Measurements from ENCODE around the gene NTRK3. TPM values are rescaled to one million over a fixed set of nuclear protein-coding genes. Genes with fewer than 3 reads are reported as not detected.

Gene NTRK3
- total RNA-seq, 1 donor from 2014 or later, result 0.37 TPM

DNA sequence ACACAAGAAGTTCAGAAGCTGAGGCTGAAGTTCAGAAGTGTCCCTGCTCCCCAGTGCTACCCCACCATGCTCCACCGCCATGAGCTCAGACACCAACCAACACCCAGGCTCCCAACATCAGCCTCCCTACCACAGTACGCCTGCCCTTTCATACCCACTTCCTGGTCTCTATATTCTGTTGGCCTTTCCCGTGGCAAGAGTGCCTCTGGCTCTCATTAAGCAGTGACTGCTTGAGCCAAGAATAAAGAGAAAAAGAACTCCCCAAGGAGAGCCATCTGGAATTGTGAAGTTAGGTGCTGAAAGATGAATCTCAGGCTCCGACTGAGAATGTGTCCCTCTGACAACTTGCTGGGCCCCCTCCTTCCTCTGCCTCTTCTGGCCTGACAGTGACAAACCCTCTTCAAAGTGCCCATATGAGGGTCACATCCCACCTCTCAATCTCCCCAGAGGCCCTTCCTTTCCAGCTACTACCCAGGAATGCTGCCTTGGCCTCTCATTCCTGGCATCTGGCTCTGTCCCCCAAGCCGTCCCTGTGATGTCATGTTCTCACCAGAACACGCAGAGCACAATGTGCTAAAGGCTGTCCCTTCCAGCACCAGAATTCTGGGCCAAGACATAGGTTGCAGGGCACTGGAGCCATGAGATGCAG is 306.8 kb downstream of the NTRK3 start:
- Mint-ChIP-seq H3K9me3 (no peaks in the 10 kb centered on the region), H3K4me1 (no peaks in the 10 kb centered on the region), H3K27me3 (no peaks in the 10 kb centered on the region), H3K27ac (no peak overlapping the region), H3K4me3 (no peak overlapping the region), H3K36me3 (ENCODE audit: low read depth) (no peaks in the 10 kb centered on the region)
- DNase-seq, result no peak
- intact Hi-C loops (cut with micrococcal nuclease), result no loop called here

DNA sequence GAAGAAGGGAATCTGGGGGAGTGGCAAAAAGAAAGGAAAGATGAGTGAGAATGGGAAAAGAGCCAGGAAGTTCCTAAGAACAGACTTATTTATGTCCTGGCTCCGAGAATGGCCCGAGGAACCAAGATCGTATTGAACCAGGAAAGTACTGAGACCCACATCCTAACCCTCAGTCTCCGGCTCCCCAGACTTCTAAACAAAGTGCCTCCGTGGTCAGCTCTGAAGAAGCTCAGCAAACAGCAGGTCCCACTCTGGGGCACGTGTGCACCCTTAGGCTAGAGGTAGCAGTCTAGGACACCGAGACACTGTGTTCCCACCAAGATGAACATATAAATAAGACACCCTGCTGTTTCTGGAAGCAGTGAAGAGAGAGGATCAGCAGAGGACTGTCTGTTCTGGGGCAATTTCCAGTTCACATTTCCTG is 307.4 kb downstream of the NTRK3 start:
- DNase-seq, result no peak
- H3K4me3 Mint-ChIP-seq, result no peak overlapping the region

DNA sequence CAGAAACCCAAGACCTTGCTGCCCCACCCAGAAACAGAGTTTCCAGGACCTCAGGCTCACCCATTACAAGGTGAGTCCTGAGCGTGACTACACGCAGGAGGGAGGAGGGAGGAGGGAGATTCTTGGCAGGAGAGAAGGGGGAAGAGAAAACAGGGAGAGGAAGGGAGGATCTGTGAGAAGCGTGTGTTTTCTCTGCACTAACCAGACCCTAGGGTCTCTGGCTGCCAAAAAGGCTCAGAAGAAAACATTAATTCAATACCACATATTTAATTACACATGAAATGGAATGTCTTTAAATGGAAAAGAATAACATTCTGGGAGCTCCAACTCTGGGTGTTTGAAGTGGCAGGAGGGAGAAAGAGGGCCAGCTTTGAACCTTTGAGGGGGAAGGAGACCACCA is 309.0 kb downstream of the NTRK3 start:
- H3K27ac Mint-ChIP-seq, result no peak overlapping the region
- no peaks in the 10 kb centered on the region for H3K27me3 Mint-ChIP-seq
- no peak for DNase-seq
- no peak overlapping the region for H3K4me3 Mint-ChIP-seq
- H3K4me1 Mint-ChIP-seq, result no peaks in the 10 kb centered on the region
- intact Hi-C loops (cut with micrococcal nuclease), result no loop called here
- no peaks in the 10 kb centered on the region for H3K36me3 Mint-ChIP-seq (ENCODE audit: low read depth)
- no peaks in the 10 kb centered on the region for H3K9me3 Mint-ChIP-seq

More for the DNA sequence above, 307.4 kb downstream of the NTRK3 start:
- H3K4me1 Mint-ChIP-seq, result no peaks in the 10 kb centered on the region
- H3K27me3 Mint-ChIP-seq, result no peaks in the 10 kb centered on the region
- no peaks in the 10 kb centered on the region for H3K36me3 Mint-ChIP-seq (ENCODE audit: low read depth)
- intact Hi-C loops (cut with micrococcal nuclease), result no loop called here
- no peaks in the 10 kb centered on the region for H3K9me3 Mint-ChIP-seq
- no peak overlapping the region for H3K27ac Mint-ChIP-seq

DNA sequence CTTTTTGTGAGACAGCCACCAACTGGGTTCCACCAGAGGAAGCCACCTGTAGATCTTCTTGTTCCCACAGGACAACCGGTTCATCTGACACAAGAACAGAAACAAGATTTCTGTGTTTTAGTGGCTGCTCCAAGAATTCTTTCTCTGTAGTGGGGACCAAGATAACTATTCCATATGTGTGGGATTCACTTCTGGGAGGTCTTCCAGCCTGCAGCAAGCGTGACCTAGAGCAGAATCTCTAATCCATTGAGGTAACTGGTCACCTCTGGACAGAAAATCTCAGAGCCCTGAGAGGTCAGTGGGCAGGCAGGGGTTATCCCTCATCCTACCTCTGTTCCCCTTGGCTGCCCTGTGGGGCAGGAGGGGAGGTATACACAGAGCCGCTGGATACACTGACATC is 311.3 kb downstream of the NTRK3 start:
- intact Hi-C loops (cut with micrococcal nuclease), result no loop called here
- Mint-ChIP-seq H3K36me3 (ENCODE audit: low read depth) (no peaks in the 10 kb centered on the region), H3K4me3 (no peak overlapping the region)

DNA sequence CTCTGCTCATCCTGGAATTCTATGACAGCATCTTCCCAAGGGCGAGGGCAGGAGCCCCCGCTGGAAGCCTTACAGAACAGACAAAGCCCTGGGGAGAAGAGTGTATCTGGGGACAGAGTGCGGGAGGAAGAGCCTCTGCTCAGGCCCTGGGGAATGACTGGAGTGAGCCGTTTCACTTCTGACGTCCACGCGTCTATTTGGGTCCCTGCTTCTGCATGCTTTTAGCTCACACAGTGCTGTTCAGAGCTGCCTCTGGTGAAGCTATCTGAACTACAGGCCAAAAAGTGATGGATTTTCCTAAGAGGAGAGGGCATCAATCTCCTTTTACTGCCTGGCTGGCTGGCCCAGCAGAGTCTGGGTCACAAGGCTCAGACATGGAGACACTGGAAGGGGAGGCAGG is 311.8 kb downstream of the NTRK3 start:
- Mint-ChIP-seq H3K36me3 (ENCODE audit: low read depth) (no peaks in the 10 kb centered on the region), H3K4me3 (no peak overlapping the region), H3K27me3 (no peaks in the 10 kb centered on the region), H3K9me3 (no peaks in the 10 kb centered on the region), H3K4me1 (no peaks in the 10 kb centered on the region), H3K27ac (no peak overlapping the region)
- intact Hi-C loops (cut with micrococcal nuclease), result no loop called here
- DNase-seq, result no peak

More for the DNA sequence above, 311.3 kb downstream of the NTRK3 start:
- Mint-ChIP-seq H3K9me3 (no peaks in the 10 kb centered on the region), H3K27ac (no peak overlapping the region), H3K4me1 (no peaks in the 10 kb centered on the region), H3K27me3 (no peaks in the 10 kb centered on the region)
- no peak for DNase-seq

DNA sequence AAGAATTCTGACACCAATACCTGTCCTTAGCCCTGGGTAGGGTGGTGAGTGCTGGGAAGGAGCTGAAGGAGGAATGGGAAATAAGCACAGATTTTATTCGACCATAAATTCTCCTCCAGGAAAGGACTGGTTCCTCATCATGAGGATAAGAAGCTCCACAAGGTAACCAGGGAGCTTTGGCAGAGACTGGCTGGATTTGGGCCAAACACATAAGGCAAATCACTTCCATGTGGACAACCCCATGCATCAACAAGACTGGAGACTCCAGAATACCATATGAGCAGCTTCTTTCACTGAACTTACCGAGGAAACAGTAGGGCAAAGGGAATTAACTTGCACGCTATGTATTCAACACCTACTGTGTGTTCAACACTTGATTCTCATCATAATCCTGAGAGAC is 312.5 kb downstream of the NTRK3 start:
- intact Hi-C loops (cut with micrococcal nuclease), result no loop called here
- DNase-seq, result no peak
- Mint-ChIP-seq H3K4me3 (no peak overlapping the region), H3K27me3 (no peaks in the 10 kb centered on the region), H3K4me1 (no peaks in the 10 kb centered on the region), H3K27ac (no peak overlapping the region), H3K36me3 (ENCODE audit: low read depth) (no peaks in the 10 kb centered on the region), H3K9me3 (no peaks in the 10 kb centered on the region)

DNA sequence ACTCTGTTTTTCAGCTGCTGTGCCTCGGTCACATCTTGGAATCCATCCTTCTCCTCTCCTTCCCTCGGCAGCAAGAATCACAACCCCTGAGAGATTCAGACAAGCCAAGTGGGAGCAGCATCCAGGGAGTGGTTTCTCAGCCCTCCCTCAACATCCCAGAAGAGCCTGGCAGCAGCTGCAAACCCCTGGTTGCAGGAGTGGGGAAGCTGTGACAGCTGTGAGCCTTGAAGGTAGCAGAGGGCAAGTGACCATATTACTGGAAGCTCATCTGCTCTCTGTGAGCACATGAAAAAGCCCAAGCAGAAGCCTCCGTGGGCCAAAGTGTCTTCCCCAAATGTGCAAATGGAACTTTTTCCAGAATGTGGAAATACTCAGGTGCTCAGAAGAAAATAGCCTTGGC is 312.9 kb downstream of the NTRK3 start:
- no peaks in the 10 kb centered on the region for H3K4me1 Mint-ChIP-seq
- intact Hi-C loops (cut with micrococcal nuclease), result no loop called here
- H3K4me3 Mint-ChIP-seq, result no peak overlapping the region
- H3K27me3 Mint-ChIP-seq, result no peaks in the 10 kb centered on the region
- H3K9me3 Mint-ChIP-seq, result no peaks in the 10 kb centered on the region
- DNase-seq, result no peak
- no peaks in the 10 kb centered on the region for H3K36me3 Mint-ChIP-seq (ENCODE audit: low read depth)
- H3K27ac Mint-ChIP-seq, result no peak overlapping the region

DNA sequence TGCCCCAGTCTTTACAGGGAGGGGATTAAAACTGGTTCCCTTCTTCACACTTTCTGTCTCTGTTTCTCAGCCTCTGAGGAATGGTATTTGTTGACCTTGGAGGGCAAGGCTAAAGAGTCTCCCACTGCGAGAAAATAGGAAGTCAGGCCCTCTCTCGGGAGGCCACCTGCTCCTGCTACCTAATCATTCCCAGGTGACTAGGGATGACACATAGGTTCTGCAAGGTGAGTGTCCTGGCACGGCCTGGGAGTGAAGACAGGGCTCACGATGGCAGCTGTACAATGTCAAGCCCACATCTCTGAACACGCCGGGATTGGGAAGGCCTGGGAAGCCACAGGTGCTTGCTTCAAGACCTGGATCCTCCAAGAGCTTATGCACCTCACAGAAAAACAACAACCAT is 314.2 kb downstream of the NTRK3 start:
- Mint-ChIP-seq H3K27ac (no peak overlapping the region), H3K4me3 (no peak overlapping the region), H3K4me1 (no peaks in the 10 kb centered on the region), H3K9me3 (no peaks in the 10 kb centered on the region), H3K27me3 (no peaks in the 10 kb centered on the region), H3K36me3 (ENCODE audit: low read depth) (no peaks in the 10 kb centered on the region)
- no peak for DNase-seq
- intact Hi-C loops (cut with micrococcal nuclease), result no loop called here

DNA sequence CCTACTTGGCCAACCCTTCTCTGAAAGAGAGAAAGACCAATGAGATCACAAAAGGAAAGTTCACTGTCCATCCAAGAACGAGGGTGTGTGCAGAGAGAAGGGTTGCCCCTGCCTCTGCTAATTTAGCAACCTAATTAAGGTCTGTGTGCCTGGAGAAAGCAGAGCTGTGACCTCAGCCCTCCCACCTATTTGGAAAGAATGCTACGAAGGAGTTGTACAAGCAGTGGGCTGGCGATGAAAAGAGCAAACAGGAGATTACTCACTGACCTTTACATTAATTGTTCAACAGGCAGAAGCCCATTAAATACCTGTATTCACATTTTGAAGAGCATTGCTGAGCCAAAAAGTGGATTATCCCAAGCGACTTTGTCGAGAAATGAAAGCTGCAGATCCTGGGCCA is 314.9 kb downstream of the NTRK3 start:
- Mint-ChIP-seq H3K27ac (no peak overlapping the region), H3K4me3 (no peak overlapping the region), H3K27me3 (no peaks in the 10 kb centered on the region), H3K4me1 (no peaks in the 10 kb centered on the region), H3K9me3 (no peaks in the 10 kb centered on the region), H3K36me3 (ENCODE audit: low read depth) (no peaks in the 10 kb centered on the region)
- intact Hi-C loops (cut with micrococcal nuclease), result no loop called here
- no peak for DNase-seq

DNA sequence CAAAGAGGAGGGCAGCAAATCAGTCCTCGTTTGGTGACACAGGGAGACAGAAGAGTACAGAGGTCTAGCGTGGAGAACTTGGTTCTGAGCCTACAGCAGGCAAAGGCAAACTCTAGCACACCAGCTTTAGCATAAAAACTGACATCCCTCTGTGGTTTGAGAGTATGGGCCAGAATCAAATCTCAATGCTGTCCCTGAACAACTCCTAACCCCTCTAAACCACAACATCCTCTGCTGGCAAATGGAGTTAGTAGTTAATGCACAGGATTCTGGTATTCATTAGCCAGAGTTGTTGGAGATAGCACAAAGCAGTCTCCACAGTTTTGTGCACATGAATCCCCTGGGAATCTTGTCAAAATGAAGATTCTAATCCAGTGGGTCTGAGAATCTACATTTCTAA is 315.8 kb downstream of the NTRK3 start:
- Mint-ChIP-seq H3K4me3 (no peak overlapping the region), H3K9me3 (no peaks in the 10 kb centered on the region), H3K36me3 (ENCODE audit: low read depth) (no peaks in the 10 kb centered on the region), H3K27me3 (no peaks in the 10 kb centered on the region), H3K27ac (no peak overlapping the region), H3K4me1 (no peaks in the 10 kb centered on the region)
- intact Hi-C loops (cut with micrococcal nuclease), result no loop called here
- DNase-seq, result no peak

DNA sequence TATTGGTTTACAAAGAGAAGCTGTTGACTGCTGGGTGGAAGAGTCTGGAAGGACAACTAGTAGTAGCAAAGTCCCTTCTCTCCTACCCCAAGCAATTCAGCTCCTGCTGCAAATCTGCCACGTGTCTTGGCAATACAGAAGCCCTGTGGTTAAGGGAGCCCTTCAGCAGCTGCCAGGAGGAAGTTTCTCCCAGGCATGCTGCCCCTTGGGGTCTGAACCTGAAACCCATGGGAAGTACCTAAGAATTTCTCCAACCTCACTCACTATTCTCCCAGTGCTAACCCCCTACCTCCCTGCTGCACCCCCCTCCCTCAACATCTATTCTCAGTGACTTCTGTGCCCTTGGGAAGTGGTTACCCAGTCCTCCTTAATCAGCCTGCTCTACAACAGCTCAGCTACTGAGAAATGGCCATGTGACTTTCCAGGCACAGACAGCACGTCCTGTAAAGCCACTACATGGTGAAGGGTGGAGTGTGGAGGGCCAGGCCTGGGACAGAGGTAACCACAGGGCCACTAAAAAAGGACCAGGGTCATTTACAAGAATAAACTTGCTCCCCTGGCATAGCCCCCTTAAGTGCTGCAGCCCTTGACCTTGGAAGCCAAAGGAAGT is 316.6 kb downstream of the NTRK3 start:
- H3K9me3 Mint-ChIP-seq, result no peaks in the 10 kb centered on the region
- H3K4me3 Mint-ChIP-seq, result no peak overlapping the region
- H3K4me1 Mint-ChIP-seq, result no peaks in the 10 kb centered on the region
- H3K36me3 Mint-ChIP-seq (ENCODE audit: low read depth), result no peaks in the 10 kb centered on the region
- no peak overlapping the region for H3K27ac Mint-ChIP-seq
- no peak for DNase-seq
- H3K27me3 Mint-ChIP-seq, result no peaks in the 10 kb centered on the region
- intact Hi-C loops (cut with micrococcal nuclease), result no loop called here

DNA sequence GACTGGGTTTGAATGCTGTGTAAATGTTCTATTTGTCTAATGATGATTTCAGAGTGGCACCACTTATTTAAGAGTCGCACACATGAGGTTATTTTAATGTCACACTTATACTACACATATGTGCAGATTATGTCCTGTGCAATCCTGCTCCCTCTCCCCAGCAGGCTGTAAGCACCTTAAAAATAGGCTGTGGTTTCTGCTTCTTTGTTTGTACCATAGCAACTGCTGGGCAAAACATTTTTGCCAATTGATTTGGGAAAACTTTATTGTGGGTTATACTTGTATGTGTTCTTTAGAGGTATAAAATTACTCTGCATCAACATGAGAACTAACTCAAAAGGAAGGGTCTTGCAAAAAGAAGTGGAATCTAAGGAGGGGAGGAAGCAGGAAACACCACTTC is 318.5 kb downstream of the NTRK3 start:
- H3K4me1 Mint-ChIP-seq, result no peaks in the 10 kb centered on the region
- no peaks in the 10 kb centered on the region for H3K36me3 Mint-ChIP-seq (ENCODE audit: low read depth)
- H3K9me3 Mint-ChIP-seq, result no peaks in the 10 kb centered on the region
- DNase-seq, result no peak
- no peaks in the 10 kb centered on the region for H3K27me3 Mint-ChIP-seq
- no peak overlapping the region for H3K27ac Mint-ChIP-seq
- no peak overlapping the region for H3K4me3 Mint-ChIP-seq
- intact Hi-C loops (cut with micrococcal nuclease), result no loop called here

DNA sequence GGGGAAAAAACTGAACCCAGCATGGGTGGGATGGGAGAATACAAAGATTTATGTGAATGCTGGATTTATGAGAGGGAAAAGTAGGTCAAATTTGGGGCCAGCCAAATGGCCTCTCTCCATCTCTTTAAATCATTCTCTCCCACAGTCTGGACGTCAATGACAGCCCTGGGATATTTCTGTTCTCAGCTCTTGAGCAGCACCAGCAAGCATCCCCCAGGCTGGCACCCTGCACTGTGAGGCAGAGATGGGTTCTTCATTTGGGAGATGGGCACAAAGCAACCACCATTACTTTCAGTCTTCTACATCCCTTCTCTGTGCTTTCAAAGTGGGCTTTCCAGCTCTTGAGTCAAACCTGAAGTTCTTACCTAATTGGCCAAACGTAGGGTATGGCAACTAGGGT is 321.0 kb downstream of the NTRK3 start:
- Mint-ChIP-seq H3K27me3 (no peaks in the 10 kb centered on the region), H3K9me3 (no peaks in the 10 kb centered on the region), H3K36me3 (ENCODE audit: low read depth) (no peaks in the 10 kb centered on the region), H3K4me1 (no peaks in the 10 kb centered on the region), H3K27ac (no peak overlapping the region), H3K4me3 (no peak overlapping the region)
- no peak for DNase-seq
- intact Hi-C loops (cut with micrococcal nuclease), result no loop called here

DNA sequence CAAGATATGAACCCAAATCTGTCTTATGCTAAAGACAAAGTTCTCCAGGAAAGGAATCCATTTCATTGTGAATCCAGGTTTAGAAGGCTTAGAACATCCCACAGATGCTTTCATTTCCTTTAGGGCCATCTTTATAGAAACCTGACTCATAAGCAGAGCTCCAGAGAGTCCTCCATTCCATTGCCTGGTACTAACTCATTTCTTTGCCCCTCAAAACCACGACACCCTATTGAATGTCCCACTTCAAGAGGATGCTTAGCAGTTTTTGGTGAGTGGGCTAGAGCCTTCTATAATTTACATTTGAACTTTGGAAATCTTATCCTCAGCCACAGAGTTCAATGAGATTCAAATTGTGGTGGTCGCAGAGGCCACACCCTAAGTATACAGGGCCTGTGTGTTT is 325.0 kb downstream of the NTRK3 start:
- intact Hi-C loops (cut with micrococcal nuclease), result no loop called here
- Mint-ChIP-seq H3K4me3 (no peak overlapping the region), H3K27me3 (no peaks in the 10 kb centered on the region), H3K4me1 (no peaks in the 10 kb centered on the region), H3K9me3 (no peaks in the 10 kb centered on the region), H3K27ac (no peak overlapping the region), H3K36me3 (ENCODE audit: low read depth) (no peaks in the 10 kb centered on the region)
- DNase-seq, result no peak

DNA sequence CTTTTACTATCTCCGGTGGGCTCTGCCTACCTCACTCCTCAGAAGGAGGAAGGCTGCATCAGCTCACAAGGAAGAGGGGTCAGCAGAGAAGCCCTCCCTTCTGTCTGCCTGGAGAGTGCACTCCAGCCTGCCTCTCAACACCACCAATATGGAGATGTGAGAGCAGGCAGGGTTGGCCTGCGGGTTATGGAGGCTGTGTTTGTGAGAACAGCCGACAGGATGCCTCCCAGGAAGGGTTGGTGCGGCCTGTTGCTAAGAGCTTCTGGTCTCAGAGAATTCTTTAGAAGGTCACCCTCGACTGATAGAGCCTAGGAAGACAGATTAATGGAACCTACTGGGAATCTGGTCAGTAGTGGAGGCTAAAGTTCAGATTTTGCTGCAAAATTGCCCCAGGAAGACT is 326.1 kb downstream of the NTRK3 start:
- intact Hi-C loops (cut with micrococcal nuclease), result no loop called here
- no peaks in the 10 kb centered on the region for H3K9me3 Mint-ChIP-seq
- no peak for DNase-seq
- H3K4me3 Mint-ChIP-seq, result no peak overlapping the region
- H3K27me3 Mint-ChIP-seq, result no peaks in the 10 kb centered on the region
- no peak overlapping the region for H3K27ac Mint-ChIP-seq
- H3K36me3 Mint-ChIP-seq (ENCODE audit: low read depth), result no peaks in the 10 kb centered on the region
- no peaks in the 10 kb centered on the region for H3K4me1 Mint-ChIP-seq

Data from activated CD4-positive, alpha-beta T cell treated with anti-CD3 and anti-CD28 coated beads, Interleukin-2, amount 10 ng/mL, durations not matched to agents 24 days and 14 days (primary cell).